NCI-H774 (cell line): ENCODE results near the gene APEX1.
"Not testable (repeated sequence)": the region's sequence is repeated elsewhere in the genome, so short reads cannot be mapped to it uniquely, and the experiment has no call there.

Source experiments
- DNase-seq: peaks from one replicate; lab custom pipeline; 2025; lab: John Stamatoyannopoulos, UW

Gene APEX1

DNA sequence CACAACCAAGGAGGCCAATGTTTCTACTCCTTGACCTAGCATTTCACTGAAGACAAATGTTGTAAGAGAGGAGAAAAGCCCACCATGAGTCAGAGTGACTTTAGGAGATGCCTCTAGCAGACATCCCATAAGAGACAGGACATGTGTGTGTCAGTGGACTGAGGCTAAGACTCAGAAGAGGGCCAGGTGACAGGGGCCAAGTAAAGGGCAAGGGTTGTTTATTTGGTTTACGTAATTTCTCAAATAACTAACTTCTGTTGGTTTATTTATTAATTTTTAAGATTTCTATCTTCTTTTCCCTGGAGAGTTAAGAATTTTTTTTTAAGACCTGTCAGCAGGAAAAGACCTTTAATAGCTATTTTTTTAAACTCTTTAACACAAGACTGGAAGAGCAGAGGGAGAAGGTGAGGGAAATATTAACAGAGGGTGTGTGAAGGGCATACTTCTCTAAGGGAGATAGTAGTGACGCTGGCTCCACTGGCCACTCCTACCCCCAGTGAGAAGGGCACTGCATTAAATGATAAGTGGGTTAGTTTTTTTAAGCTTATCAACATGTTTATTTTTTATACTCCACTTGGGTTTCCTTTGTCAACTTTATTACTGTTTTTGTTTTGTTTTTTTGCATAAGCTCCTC, 17.6 kb downstream of the APEX1 start:
- no peak for DNase-seq

DNA sequence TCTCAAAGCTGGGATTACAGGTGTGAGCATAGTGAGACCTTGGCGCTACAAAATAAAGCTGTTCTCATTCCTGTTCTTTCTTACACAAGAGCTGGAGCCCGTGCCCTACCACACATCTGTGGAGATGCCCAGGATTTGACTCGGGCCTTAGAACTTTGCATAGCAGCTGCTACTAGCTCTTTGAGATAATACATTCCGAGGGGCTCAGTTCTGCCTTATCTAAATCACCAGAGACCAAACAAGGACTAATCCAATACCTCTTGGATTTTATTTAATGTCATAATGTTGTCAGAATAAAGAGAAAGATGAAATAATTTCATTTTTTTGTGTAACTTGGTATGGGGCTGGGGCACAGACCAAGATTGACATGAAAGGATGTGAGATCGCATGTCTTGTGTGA, 21.8 kb downstream of the APEX1 start:
- DNase-seq, result no peak

DNA sequence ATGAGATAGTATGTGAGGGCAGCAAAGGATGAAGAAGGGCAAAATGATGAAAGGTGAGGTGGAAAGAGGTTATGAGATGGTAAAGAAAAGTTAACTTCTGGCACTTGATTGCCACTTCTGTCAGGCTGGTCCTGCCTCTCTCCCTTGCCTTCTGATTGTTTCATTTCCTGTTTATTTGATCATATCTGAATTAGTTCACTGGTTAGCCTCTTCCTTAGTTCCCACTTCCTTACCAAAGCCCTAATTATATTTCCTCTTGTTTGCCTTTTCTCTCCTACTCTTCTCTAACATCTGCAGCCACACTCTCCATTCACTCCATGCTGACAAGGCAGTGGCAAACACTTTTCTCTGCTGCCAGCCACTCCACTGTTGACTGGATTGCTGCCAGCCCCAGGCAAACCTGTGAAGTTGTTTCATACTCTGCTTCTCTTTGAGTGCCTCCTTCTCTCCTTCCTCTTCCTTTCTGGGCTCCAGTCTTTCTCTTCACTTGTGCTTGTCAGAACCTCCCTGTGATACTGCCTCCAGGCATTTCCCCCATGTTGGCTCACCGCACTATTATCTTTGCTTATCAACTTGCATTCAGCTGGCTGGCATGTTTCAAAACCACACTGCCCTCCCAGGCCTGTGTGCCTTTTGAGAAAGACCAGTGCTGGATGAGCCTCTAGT, 22.3 kb downstream of the APEX1 start:
- no peak for DNase-seq

DNA sequence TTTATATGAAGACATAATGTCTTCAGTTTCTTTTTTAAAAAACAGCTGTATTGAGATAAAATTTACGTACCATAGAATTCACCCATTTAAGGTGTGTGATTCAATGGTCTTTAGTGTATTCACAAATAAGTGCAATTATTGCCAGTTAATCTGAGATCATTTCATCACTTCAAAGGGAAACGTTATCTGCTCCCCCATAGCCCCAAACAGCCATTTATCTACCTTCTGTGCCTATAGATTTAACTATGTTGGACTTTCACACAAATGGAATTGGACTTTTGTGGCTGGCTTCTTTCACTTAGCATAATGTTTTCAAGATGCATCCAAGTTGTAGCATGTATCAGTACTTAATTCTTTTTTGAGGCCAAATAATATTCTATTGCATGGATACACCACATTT, 23.9 kb downstream of the APEX1 start:
- DNase-seq, result no peak

DNA sequence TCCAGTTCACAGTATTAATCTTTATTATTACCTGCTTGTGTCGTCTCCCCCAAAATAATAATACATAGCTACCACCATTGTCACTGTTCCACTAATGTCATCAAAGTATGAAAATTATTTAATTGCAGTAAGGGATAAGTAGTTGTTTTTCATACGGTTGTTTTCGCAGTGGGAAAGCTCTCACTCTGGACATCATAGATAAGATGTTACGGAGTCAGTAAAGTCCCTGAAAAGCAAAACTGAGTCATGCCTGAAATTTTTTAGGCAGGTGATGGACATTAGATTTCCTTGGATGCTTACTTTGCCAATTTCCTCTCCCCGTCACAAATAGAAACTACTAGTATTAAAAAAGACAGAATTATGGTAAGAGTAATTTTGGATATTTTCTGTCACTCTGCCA, 27.4 kb downstream of the APEX1 start:
- DNase-seq, result no peak

DNA sequence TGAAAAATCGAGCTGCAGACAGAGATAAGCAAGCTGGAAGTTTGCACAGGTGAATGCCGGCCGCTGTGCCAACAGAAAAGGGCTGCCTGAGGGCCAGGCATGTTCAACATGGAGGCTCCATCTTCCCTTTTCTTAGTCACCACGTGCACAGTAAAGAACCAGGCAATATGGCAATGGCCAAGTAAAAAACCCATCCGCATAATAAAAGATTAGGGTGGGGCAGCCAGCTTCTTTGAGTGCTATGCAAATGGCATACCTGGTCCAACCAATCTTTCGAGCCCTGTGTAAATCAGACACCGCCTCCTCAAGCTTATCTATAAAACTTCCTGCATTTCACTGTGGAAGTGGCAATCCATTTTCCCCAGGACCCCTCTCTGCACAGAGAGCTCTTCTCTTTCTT, 30.9 kb downstream of the APEX1 start:
- no peak for DNase-seq

DNA sequence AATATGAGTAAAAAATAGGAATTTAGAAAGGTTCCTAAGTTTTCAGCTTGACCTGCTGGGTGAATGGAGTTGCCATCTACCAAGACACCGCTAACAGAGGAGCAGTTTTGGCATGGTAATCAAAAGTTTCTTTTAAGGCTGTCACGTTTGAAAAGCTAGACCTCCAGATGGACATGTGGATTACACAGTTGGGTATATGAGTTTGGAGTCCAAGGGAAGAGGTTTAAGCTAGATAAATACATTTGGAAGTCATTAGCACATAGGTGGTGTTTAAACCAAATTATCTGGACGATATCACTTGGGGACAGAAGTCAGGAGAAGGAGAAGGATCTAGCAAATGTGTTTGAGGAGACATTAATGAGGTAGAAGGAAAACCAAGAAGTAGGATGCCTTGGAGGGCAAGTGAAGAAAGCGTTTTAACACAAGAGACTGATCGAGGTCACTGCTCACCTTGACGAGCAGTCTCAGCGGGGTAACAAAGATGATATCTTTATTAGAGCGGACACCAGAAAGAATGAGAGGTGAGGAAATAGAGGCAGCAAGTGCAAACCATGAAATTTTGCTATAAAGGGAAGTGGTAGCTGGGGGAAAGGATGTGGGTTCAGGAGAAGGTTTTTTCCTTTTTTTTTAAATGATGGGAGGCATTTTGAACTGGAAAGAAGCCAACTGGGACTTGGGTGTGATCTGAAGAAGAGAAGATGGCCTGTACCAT, 31.8 kb downstream of the APEX1 start:
- DNase-seq, result no peak

DNA sequence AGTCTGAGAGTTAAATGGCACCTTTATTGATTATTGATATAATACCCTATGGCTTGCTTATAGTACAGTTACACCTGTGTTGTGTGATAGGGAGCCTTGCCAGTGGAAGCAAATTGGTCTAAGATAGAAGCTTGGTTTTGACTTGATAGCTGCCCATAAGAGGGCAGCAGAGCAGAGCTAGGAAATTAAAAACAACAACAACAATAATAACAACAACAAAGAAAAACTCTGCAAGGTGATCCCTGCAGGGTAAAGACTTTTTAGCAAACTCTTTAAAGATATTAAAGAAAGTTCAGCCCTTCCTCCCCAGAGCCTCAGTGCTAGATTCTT, 32.3 kb downstream of the APEX1 start:
- DNase-seq, result no peak

DNA sequence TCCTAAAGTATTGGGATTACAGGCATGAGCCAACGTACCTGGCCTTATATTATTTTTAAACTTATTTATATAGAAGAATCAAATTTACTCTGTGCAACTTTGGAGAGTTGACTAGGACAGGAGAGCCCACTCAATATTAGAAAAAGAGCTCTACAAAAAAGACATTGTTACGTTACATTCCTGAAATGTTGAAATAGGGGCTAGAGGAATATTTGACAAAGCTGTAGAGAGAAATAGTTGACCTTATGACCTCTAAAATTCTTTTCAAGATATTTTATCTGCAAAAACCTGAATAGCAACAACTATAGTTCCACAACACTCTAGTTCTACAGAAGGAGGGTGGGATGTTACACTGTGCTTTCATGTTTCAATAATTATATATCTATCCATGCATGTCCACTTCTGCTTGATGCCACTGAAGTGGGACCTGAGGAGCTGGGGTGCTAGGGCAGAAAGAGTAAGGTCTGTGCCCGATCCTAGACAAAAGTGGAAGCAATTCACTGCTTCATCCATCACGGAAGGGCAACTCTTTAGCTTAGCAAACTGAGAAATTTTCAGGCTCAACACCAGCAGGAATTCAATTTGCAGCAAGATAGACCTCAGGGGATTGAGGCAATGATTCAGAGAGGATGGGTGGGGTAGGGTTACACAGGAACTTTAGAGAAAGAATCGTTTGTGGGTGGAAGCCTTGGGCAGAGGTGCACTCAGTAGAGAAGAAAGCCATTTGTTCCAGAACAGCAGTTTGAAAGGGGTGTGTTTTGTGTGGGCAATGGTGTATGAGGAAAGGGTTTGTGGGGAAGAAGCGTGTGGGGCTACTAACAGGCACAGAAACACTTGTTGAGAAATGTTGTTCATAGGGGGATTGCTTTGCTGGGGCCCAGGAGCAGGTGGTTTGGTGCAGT, 34.3 kb downstream of the APEX1 start:
- DNase-seq, result no peak

DNA sequence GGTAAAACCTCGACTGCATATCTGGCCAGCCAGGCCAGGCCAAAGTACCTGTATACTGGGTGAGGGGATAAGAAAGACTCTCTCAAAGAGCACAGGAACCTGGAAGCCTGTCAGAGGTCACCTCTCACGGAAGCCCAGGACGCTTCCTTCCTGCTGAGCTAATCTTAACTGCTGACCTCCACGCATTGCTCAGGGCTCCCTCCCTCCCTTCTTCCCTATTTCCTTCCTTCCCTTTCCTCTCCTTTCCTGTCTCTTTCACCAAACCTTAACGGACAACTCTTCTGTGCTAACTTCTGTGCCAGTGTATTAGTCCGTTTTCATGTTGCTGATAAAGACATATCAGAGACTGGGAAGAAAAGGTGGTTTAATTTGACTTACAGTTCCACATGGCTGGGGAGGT, 35.5 kb downstream of the APEX1 start:
- no peak for DNase-seq

DNA sequence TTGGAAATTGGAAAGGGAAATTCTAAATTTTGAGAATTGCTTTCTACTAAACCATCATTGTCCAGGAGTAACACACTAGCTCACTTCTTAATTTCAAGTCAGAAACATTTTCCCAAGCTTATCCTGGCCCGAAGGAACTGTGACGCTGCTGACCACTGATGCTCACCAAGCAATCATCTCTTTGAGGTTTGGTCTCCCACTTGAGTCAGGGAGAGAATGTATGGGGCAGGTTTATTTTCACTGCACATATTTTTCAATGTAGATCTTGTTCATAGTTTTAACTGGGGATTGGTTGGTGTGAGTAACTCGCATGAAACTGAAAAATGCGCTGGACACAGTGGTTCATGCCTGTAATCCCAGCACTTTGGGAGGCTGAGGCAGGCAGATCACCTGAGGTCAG, 37.5 kb downstream of the APEX1 start:
- DNase-seq, result no peak

DNA sequence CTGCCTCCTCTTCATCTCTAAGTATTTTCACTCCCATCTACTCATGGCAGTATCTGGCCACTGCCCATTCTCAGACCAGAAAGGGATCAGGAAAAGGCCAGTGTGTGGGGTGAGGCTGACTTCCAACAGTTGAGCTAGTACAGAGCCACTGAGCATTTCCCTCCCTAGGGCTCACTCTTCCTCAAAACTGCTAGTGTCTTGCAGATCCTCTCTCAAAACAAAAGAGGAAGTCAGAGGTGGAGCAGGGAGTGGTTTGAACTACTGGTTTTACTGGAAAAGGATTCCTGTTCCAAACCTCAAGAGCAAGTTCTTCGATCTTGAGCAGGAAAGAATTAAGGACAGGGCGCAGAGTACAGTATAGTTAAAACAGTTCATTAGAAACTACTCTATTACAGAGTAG, 38.6 kb downstream of the APEX1 start:
- DNase-seq, result no peak

DNA sequence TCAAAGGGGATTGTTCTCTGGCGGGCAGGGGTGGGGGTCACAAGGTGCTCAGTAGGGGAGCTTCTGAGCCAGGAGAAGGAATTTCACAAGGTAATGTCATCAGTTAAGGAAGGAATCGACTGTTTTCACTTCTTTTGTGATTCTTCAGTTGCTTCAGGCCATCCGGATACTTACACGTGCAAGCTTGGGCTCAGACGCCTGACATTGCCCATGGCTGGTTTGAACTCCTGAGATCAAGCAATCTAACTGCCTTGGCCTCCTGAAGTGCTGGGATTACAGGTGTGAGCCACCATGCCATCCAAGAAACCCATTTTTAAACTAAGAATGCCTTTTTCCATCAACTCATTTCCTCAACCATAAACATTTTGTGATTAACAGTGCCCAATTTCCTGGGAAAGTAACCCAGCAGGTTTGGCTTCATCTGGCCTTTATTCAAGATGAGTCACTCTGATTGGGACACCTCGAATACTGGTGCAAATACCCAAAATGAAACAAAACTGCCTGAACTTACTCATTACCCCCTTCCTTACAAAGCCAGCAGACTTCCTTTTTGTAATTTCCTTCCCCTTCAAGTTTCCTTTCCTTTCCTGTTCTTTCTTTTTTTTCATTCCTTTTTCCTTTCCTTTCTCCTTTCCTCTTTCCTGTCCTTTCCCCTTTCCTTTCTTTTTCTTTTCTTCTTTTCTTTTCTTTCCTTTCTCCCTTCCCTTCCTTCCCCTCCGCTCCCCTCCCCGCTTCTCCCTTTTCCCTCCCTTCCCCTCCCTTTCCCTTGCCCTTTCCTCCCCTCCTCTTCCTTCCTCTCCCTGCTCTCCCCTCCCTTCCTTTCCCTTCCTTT, 40.1 kb downstream of the APEX1 start:
- DNase-seq, result no peak

DNA sequence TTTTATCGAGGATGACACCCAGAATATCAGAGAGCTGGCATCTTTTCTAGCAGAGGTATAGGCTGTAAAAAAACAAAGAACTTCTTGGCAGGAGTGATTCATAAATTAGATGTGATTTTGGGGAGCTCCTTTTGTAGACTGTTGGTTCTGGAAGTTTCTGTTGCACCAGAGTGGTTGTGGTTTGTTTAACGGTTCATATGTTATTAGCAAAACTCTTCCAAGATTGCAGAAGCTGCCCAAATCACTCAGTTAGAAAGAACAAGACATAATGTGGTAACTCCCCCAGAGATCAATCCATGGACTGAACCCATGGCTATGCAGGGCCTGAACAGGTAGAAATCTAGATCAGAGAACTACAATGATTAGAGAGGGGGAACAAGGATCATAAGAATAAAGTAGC, 43.6 kb downstream of the APEX1 start:
- DNase-seq, result no peak

DNA sequence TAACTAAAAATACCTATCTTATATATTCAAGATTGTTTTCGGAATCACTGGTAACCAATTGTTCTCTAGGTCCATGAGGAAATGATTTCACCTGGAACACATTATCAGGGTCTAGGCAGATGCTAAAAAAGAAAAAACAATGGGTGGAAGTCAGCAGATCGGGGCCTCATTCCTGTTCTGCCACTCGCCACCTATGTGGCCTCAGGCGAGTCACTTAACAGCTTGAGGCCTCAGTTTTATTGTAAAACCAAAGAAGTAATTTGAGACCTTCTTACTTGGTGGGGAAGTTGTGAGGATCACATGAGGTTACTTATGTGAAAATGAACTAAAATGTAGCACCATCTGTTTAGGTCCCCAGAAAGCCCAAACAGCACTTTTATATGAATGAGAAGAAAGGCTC, 44.1 kb downstream of the APEX1 start:
- DNase-seq, result no peak

DNA sequence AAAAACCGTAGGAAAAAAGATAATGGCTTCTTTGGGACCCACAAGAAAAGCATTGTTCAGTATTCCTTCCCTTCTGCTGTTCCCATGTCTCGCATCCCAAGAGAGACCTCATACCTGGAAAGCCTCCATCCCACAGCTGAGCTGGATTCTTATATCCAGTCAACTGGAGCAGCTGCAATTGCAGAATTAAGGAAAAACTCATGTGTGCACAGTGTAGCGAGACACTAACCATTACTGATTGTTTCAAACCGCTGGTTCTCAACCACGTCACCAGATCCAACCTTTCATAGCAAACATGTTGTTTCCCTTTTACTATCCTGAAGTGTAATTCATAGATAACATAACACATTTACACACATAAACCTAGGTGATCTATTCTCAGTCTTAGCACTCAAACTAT, 44.9 kb downstream of the APEX1 start:
- DNase-seq, result no peak

DNA sequence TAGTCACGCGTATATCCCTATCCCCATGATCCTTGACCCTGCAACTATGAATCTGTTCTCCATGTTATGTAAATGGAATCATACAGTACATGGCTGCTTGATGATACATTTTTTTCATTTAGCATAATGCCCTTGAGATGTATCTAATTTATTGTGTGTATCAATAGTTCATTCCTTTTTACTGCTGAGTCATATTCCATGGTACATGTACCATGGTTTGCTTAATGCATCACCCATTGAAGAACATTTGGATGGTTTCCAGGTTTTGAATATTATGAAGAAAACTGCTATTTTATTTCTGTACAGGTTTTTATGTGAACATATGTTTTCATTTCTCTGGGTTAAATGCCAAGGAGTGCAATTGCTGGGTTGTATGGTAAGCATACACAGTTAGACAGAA, 46.3 kb downstream of the APEX1 start:
- DNase-seq, result no peak

DNA sequence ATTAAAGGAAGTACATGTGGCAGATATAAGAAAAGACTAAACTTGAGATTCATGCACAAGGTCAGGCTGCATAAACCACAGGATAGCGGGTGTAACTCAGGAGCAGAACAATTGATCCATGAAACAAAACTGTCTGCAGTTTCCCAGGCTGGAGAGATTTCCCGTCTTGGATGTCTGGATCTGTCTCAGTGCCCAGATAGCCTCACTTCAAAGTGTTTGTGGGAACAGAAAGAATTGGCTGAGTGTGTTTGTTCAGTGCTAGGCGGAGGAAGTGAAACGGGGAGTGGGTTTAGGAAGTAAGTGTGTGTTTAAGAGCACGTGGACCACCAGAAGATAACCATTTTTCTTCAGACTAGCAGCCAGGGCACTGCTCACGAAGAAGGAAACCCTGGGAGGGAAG, 48.9 kb downstream of the APEX1 start:
- DNase-seq, result no peak

DNA sequence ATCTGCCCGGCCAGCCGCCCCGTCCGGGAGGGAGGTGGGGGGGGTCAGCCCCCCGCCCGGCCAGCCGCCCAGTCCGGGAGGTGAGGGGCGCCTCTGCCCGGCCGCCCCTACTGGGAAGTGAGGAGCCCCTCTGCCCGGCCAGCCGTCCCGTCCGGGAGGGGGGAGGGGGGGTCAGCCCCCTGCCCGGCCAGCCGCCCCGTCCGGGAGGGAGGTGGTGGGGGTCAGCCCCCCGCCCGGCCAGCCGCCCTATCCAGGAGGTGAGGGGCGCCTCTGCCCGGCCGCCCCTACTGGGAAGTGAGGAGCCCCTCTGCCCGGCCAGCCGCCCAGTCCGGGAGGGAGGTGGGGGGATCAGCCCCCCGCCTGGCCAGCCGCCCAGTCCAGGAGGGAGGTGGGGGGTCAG, 51.2 kb downstream of the APEX1 start:
- not testable (repeated sequence) for DNase-seq

DNA sequence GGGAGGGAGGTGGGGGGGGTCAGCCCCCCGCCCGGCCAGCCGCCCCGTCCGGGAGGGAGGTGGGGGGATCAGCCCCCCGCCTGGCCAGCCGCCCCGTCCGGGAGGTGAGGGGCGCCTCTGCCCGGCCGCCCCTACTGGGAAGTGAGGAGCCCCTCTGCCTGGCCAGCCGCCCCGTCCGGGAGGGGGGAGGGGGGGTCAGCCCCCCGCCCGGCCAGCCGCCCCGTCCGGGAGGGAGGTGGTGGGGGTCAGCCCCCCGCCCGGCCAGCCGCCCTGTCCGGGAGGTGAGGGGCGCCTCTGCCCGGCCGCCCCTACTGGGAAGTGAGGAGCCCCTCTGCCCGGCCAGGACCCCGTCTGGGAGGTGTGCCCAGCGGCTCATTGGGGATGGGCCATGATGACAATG, 51.7 kb downstream of the APEX1 start:
- DNase-seq, result not testable (repeated sequence)
